ENCODE measurements around the gene IL24. TPM values are rescaled to one million over a fixed set of nuclear protein-coding genes. Genes with fewer than 3 reads are reported as not detected.
A peak's percentile ranks its signal among the peaks of the same experiment; 100 is the strongest.

IL24 gene
- total RNA-seq, 1 donor, result 0.86 TPM

DNA sequence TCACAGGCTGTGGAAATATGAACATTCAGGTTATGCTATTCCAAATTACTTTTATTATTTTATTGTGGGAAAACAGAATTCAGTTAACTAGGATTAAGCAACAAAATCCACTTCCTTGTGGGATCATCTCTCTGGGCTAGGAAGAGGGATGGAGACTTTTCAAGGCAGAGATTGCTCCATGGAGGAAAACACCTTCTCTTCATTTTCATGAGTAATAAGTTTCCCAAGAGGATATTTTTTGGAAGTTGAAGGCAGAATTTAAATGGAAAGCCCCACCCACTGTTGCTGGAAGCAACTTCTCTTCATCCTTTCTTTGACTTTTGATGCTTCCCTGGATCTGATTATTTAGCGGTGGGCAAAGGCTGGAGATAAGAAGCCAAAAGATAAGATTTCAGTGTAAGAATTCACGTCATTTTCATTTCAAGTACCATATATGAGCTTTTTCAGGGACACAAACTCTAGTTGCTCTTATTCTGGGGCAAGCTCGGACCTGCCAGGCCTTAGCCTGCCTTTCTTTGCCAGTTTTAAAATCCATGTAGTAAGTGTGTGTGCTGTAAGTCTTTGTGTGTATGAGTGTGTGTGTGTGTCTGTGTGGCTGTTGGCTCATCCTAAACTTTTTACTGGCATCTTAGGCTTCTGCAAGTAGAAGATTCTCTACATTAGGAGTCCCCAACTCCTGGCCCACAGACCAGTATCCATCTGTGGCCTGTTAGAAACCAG, 11.7 kb upstream of the IL24 start:
- TF ChIP-seq, protein P1, sequence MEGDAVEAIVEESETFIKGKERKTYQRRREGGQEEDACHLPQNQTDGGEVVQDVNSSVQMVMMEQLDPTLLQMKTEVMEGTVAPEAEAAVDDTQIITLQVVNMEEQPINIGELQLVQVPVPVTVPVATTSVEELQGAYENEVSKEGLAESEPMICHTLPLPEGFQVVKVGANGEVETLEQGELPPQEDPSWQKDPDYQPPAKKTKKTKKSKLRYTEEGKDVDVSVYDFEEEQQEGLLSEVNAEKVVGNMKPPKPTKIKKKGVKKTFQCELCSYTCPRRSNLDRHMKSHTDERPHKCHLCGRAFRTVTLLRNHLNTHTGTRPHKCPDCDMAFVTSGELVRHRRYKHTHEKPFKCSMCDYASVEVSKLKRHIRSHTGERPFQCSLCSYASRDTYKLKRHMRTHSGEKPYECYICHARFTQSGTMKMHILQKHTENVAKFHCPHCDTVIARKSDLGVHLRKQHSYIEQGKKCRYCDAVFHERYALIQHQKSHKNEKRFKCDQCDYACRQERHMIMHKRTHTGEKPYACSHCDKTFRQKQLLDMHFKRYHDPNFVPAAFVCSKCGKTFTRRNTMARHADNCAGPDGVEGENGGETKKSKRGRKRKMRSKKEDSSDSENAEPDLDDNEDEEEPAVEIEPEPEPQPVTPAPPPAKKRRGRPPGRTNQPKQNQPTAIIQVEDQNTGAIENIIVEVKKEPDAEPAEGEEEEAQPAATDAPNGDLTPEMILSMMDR (IDR thresholded peaks at IDR 0.05; ENCODE audit: insufficient read depth, low read depth, low read length), result no peak
- DNase-seq (ENCODE audit: low read depth), result no peak

DNA sequence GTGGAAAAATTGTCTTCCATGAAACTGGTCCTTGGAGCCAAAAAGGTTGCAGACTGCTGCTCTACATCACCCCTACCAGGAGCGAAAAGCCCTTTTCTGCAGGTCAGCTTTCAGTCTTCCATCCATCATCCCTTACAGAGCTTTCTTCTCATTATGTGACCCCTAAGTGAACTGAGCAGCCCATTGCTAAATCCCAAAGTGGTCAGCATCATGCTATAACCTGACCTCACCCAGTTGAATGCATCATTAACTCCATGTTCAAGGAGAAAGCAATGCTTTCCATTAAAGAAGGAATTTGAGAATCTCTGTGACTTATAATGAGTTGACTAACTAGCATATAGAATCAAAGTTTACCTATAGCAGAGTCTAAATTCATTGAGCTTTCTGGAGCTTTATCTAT, 10.4 kb upstream of the IL24 start:
- H3K4me3 ChIP-seq (ENCODE audit: low read depth, low read length), result no peak overlapping the region
- TF ChIP-seq, protein P1 (IDR thresholded peaks at IDR 0.05; ENCODE audit: insufficient read depth, low read depth, low read length), result no peak
- no peak for DNase-seq (ENCODE audit: low read depth)

More for the DNA sequence above, 11.7 kb upstream of the IL24 start:
- no peak overlapping the region for H3K4me3 ChIP-seq (ENCODE audit: low read depth, low read length)

DNA sequence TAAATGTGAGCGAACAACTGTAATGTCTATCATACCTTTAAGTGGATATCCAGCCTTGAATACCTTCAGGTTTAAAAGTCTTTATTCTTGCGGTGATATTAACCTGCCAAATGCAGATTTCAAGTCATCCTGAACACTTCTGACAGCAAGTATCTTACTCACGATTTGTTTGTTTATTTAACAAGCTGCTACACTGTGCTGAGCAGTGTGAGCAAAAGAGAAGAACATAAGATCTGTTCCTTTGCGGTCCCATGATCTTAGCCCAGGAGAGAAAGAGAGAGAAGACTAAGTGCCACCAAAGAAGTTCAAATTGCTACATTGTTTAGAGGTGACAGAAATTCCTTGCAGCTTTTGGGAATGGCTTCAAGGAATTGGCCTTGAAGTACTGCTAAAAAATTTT, 9.5 kb upstream of the IL24 start:
- H3K4me3 ChIP-seq (ENCODE audit: low read depth, low read length), result no peak overlapping the region
- peak; percentile 55 for DNase-seq (ENCODE audit: low read depth)
- TF ChIP-seq, protein P1 (IDR thresholded peaks at IDR 0.05; ENCODE audit: insufficient read depth, low read depth, low read length), result no peak

DNA sequence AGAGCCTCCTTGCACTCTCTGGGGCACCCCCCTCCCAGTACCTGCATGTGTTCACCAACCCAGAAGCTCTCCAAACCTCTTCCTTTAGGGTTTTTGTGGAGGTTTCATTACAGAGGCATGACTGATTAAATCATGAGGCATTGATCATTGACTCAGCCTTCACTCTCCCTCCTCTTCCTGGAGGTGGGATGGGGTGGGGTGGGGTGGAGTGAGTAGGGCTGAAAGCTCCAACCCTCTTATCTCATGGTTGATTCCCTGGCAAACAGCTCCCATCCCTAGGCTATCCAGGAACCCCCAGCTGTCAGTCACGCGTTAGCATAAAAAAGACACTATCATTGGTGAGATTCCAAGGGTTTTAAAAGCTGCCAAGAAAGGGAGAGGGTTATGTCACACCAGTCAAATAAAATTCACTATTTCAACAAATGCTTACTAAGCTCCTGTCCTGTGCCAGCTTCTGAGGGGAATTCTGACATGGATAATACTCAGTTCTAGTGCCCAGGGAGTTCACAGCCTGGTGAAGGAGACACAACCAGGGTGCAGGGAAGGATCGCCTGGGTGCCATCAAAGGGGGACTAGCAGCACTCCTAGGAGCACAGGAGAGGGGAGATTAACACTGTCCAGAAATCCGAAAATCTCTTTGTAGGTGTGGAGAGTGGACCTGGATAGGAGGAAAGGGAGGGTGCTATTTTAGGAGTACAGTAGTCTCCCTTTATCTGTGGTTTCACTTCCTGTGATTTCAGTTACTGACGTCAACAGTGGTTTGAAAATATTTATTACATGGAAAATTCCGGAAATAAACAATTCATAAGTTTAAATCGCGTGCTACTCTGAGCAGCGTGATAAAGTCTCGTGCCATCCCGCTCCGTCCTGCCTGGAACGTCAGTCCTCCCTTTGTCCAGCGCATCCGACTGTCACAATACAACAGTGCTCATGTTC, 6.8 kb upstream of the IL24 start:
- TF ChIP-seq, protein P1 (IDR thresholded peaks at IDR 0.05; ENCODE audit: insufficient read depth, low read depth, low read length), result no peak
- DNase-seq (ENCODE audit: low read depth), result peak; percentile 98
- H3K4me3 ChIP-seq (ENCODE audit: low read depth, low read length), result no peak overlapping the region

DNA sequence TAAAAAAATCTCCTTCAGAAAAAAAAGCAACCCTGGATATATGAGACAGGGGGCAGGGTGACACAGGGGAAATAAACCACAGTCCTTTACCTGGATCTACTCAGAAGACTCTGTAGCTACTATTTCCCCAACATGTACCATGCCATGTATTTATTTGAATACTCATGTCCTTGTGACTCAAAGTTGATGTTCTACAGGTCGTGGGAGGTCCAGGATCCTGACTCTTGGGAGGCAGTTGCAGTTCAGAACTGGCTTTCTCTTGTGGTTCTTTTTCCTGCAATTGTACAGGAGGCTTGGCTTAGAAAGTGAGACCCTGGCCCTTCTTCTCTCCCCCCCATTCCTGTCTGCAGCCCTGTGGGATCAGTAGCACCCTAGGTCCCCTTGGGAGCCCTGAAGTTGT, 5.8 kb upstream of the IL24 start:
- no peak overlapping the region for H3K4me3 ChIP-seq (ENCODE audit: low read depth, low read length)
- DNase-seq (ENCODE audit: low read depth), result peak; percentile 65
- TF ChIP-seq, protein P1 (IDR thresholded peaks at IDR 0.05; ENCODE audit: insufficient read depth, low read depth, low read length), result no peak

DNA sequence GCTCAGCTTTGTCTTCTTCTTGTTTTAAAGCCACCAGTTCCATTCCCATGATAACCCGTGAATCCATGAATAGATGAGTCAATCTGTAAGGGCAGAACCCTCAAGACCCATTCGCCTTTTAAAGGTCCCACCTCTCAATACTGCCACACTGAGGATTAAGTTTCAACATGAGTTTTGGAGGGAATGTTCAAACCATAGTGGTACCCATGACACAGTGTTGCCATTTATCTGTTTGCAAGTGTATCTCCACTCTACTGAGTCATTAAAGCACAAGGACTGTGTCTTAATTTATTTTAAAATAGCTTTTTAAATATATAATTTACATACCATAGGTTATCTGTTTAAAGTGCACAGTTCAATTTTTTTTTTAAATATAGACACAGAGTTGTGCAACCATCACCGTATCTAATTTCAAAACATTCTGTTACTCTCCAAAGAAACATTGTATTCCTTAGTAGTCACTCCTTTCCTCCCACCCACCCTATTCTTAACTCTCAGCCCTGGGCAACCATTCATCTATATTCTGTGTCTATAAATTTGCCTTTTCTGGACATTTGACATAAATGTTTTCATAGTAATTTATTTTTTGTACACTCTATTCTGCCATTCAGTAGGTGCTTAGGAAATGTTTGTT, 4.8 kb upstream of the IL24 start:
- H3K4me3 ChIP-seq (ENCODE audit: low read depth, low read length), result no peak overlapping the region
- peak; percentile 86 for DNase-seq (ENCODE audit: low read depth)
- TF ChIP-seq, protein P1 (IDR thresholded peaks at IDR 0.05; ENCODE audit: insufficient read depth, low read depth, low read length), result no peak

Data from fibroblast of villous mesenchyme (primary cell).